Gastroesophageal sphincter (tissue), 4 donors: ENCODE measurements around the gene ZNF280C. TPM values are rescaled to one million over a fixed set of nuclear protein-coding genes. Genes with fewer than 3 reads are reported as not detected.

Experiments
- ATAC-seq: fragments of 150-250 bp; one replicate; pipeline ENCODE4 v1.9.1; 2016; ENCODE audit warnings: mild to moderate bottlenecking, moderate library complexity
- H3K27ac ChIP-seq, 4 donors: fragments of 200-600 bp; sonication (generic) in 3 of 4; 1 replicate in 3 of 4; 2 replicates in 1 of 4; pipeline ENCODE4 v1.5.1; 2016 to 2019
- H3K27me3 ChIP-seq: fragments of 200-600 bp; sonication (generic); one replicate; pipeline ENCODE4 v1.5.1; 2019
- H3K36me3 ChIP-seq, 2 donors: fragments of 200-600 bp; sonication (generic); one replicate each; pipeline ENCODE4 v1.5.1; 2019; ENCODE audit warnings: control low read depth in 1 of 2
- H3K4me1 ChIP-seq, 3 donors: fragments of 200-600 bp; sonication (generic); 1 replicate in 2 of 3; 2 replicates in 1 of 3; pipeline ENCODE4 v1.5.1; 2016 to 2019; ENCODE audit warnings: control low read depth in 2 of 3
- H3K4me3 ChIP-seq, 2 donors: fragments of 200-600 bp; sonication (generic); one replicate each; pipeline ENCODE4 v1.5.1; 2019; ENCODE audit warnings: mild to moderate bottlenecking in 1 of 2, moderate library complexity in 1 of 2
- H3K9me3 ChIP-seq, 3 donors: fragments of 200-600 bp; sonication (generic); one replicate each; pipeline ENCODE4 v1.5.1; 2017 to 2019; ENCODE audit warnings: control low read depth in 2 of 3
- CTCF ChIP-seq, 4 experiments: fragments of 200-600 bp in 2 of 4; fragments of 450-650 bp in 2 of 4; sonication (generic) in 1 of 4; IDR thresholded peaks; one replicate each; pipeline ENCODE4 v1.5.1; 2017 to 2019; ENCODE audit warnings: antibody characterized with exemption in 4 of 4, mild to moderate bottlenecking in 2 of 4, moderate library complexity in 2 of 4
- EP300 ChIP-seq: sonication (generic); formaldehyde crosslinking; IDR thresholded peaks from one replicate; pipeline ENCODE4 v1.6.1; 2017; ENCODE audit warnings: antibody characterized with exemption, mild to moderate bottlenecking
- POLR2A ChIP-seq, 2 donors: fragments of 450-650 bp; IDR thresholded peaks; one replicate each; pipeline ENCODE4 v1.6.1; 2017; ENCODE audit warnings: antibody characterized with exemption in 2 of 2, mild to moderate bottlenecking in 2 of 2, moderate library complexity in 1 of 2
- POLR2AphosphoS5 ChIP-seq: sonication (generic); formaldehyde crosslinking; IDR thresholded peaks from one replicate; pipeline ENCODE4 v1.6.1; 2017; ENCODE audit warnings: antibody characterized with exemption
- WGBS, 2 donors: methylation state at CpG; one replicate each; pipeline ENCODE4 v1.1.5; 2018; ENCODE audit warnings: low coverage in 1 of 2; 5-methylcytosine and 5-hydroxymethylcytosine counted together
- total RNA-seq, 4 donors: library from RNA; depleted of rRNA; stranded (reverse); fragments of >200 nt; gene quantifications; one replicate each; pipeline ENCODE4 v1.1.0, GENCODE V29; 2016

ZNF280C gene
- total RNA-seq, 4 donors from 2014 or later, result 2.7 to 4.6 (median 3.8) TPM

DNA sequence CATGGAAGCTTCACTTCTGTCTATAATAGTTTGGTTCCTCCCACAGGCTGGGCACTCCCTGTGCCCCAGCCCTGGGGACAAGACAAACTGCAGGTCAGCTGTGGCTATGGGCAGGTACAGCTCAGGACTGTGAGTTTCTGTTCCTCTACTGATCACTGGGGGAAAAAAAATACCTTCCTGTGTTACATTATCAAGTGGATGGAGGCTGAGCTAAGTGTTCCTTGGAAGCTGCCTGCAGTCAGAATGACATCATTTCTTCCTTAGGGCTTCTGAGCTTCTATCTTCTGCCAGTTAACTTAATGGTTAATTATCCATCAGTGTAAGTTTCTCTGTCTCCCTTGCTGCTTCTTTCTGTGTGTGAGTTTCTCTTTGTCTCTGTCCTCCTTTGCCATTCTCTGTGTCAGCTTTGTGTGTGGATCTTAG, 92.3 kb downstream of the ZNF280C start:
- H3K4me3 ChIP-seq, result no peak overlapping the region
- H3K27ac ChIP-seq, result no peak overlapping the region
- no peak for TF ChIP-seq POLR2AphosphoS5
- TF ChIP-seq POLR2A (IDR thresholded peaks at IDR 0.05), result no peak
- no peak for TF ChIP-seq EP300
- no peak for TF ChIP-seq CTCF (IDR thresholded peaks at IDR 0.05)
- no peak for ATAC-seq
- H3K9me3 ChIP-seq, result no peaks in the 10 kb centered on the region
- H3K36me3 ChIP-seq, result no peaks in the 10 kb centered on the region
- H3K27me3 ChIP-seq, result no peaks in the 10 kb centered on the region
- peaks cover 0 to 27% (median 4%) of the 10 kb centered on the region in 3 donors for H3K4me1 ChIP-seq

DNA sequence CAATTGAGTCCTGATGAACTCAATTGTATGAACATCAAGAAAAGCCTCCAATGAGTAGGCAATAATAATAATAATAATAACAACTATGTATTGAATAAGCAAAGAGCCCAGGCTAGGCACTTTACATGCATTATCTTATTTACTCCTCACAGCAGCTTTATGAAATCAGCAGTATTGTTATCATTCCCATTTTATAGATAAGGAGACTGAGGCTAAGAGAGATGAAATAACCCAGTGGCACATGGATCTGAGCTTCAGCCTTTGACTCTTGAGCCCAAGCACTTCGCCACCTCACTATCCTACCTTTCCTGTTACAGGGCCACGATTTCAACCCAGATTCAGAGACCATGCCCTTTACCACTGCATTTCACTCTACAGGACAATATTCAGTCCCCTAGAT, 93.8 kb downstream of the ZNF280C start:
- H3K9me3 ChIP-seq, result no peaks in the 10 kb centered on the region
- H3K27me3 ChIP-seq, result no peaks in the 10 kb centered on the region
- no peak overlapping the region for H3K4me3 ChIP-seq
- H3K36me3 ChIP-seq, result no peaks in the 10 kb centered on the region
- H3K27ac ChIP-seq, result no peak overlapping the region
- no peak for ATAC-seq
- WGBS, 2 donors, result 92% methylated on average over 2 of the region's 2 CpGs; no CpG with 5 or more reads in 1 of the 2 donors
- TF ChIP-seq POLR2AphosphoS5 (no peak), CTCF (IDR thresholded peaks at IDR 0.05) (no peak), POLR2A (IDR thresholded peaks at IDR 0.05) (no peak), EP300 (no peak)
- H3K4me1 ChIP-seq, result peaks cover 0 to 35% (median 4%) of the 10 kb centered on the region in 3 donors

DNA sequence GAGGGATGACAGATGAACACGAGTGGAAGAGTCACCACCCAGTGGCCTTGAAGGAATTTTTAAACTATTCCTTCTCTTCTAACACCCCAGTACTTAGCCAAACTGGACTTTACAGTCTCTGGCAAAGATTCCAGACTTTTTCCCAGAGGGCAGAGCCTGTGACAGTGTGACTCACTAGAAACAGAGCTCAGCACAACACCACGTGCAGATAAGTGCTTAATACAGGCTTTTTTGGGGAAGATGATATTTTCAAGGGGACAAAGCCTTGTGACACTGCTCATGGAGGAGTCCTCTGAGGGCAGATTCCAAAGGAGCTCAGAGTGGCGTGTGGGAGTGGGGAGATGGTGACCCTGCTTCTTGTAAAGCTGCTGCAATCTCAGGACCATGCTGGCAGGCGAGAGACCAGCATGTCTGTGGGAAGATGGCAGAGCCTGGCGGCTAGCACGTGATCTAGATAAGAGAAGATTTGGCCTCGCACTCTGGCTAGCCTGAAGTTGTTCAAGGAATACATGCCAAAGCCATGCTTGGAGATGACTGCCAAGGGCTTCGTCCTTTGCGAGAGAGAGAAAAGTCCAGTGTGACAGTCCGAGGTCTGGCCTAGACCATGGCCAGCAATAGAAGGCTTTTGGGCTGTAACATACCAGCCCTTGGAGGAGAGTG, 94.5 kb downstream of the ZNF280C start:
- WGBS, 2 donors, result 60% methylated on average over 8 of the region's 10 CpGs; no CpG with 5 or more reads in 1 of the 2 donors
- no peaks in the 10 kb centered on the region for H3K9me3 ChIP-seq
- H3K4me1 ChIP-seq, result peaks cover 0 to 35% (median 4%) of the 10 kb centered on the region in 3 donors
- no peak overlapping the region for H3K4me3 ChIP-seq
- peak; percentile 82 for ATAC-seq
- TF ChIP-seq POLR2A (IDR thresholded peaks at IDR 0.05), result no peak
- TF ChIP-seq EP300, result no peak
- TF ChIP-seq CTCF (IDR thresholded peaks at IDR 0.05), result no peak
- no peak for TF ChIP-seq POLR2AphosphoS5
- H3K36me3 ChIP-seq, result no peaks in the 10 kb centered on the region
- peak overlapping the region in 3 of 4 donors; percentile 23 to 60 (median 39) for H3K27ac ChIP-seq
- no peaks in the 10 kb centered on the region for H3K27me3 ChIP-seq

DNA sequence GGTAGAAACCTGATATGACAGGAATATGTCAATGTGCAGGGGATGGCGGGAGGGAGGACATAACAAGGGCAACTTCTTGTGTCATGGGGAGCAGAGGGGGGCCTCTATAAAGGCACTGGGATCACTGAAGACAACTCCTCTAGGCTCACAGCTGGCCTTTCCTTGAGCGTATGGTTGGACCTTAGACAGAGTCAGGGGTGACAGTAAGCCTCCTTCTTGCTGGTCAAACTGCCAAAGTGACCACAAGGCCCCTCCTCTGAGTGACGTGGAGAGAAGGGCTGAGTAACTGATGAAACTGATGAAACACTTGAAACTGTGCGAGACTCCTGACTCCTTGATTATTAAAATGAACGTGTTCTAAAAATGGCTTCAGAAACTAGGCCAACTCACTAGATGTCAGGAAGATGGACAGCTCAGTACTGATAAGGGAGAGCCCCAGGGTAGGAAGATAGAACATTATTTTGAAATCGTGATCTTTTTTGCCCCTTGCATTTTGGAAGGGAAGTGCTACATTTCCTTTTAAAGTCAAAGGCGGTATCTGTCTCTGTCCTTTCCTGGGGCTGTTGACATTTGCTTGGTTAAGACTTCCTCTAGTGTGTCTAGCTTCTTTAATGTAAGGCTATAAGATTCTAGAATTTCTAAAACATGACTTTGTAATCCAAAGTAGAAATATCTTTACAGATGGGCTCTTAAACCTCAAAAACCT, 95.4 kb downstream of the ZNF280C start:
- no peak for TF ChIP-seq POLR2A (IDR thresholded peaks at IDR 0.05)
- TF ChIP-seq POLR2AphosphoS5, result no peak
- no peak for TF ChIP-seq CTCF (IDR thresholded peaks at IDR 0.05)
- TF ChIP-seq EP300, result no peak
- no peak overlapping the region for H3K4me3 ChIP-seq
- no peaks in the 10 kb centered on the region for H3K36me3 ChIP-seq
- peaks cover 0 to 35% (median 4%) of the 10 kb centered on the region in 3 donors for H3K4me1 ChIP-seq
- peak overlapping the region in 3 of 4 donors; percentile 23 to 60 (median 39) for H3K27ac ChIP-seq
- peak; percentile 58 for ATAC-seq
- no peaks in the 10 kb centered on the region for H3K27me3 ChIP-seq
- H3K9me3 ChIP-seq, result no peaks in the 10 kb centered on the region
- 13 to 50% methylated on average over 4 to 6 of the region's 7 CpGs for WGBS, 2 donors
